Inferior parietal cortex (tissue), 1 donor: Measurements from ENCODE around the gene HSPA4.
A peak's percentile ranks its signal among the peaks of the same experiment; 100 is the strongest.
"Not testable (repeated sequence)": the region's sequence is repeated elsewhere in the genome, so short reads cannot be mapped to it uniquely, and the experiment has no call there.

Experiments
- DNase-seq: peaks from one replicate; pipeline ENCODE4 v3.0.0-alpha.2; 2016; ENCODE audit errors: extremely low spot score

HSPA4 gene

DNA sequence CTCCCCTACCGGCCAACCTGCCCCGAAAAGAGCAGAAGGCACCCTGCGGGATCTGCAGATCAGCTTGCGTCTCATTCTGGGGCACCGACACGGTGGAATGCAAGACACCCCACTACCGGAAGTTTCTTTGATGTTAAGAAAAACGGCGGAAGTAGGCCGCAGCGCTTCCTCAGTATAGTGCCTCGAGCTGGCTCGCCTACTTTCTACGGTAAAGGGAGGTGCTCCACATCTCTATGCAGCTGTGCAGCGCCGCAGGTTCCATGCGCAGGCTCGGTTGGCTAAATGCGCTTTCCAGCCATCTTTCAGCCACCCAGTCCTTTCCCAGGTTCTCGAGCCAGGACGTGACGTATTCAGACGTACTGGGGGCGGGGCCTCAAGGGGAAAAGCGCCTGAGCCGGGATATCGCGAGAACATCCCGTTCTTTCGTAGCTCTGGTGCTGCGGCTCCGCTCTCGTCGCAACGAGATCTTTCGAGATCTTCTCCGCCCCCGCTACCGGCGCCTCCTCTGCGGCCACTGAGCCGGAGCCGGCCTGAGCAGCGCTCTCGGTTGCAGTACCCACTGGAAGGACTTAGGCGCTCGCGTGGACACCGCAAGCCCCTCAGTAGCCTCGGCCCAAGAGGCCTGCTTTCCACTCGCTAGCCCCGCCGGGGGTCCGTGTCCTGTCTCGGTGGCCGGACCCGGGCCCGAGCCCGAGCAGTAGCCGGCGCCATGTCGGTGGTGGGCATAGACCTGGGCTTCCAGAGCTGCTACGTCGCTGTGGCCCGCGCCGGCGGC lies at the start of gene HSPA4:
Gene HSPA4 (plus strand): TSS at position 472 of the 775 bp plus-strand sequence. CDS start 238 bp downstream, at position 710.
- DNase-seq = peak; percentile 99

DNA sequence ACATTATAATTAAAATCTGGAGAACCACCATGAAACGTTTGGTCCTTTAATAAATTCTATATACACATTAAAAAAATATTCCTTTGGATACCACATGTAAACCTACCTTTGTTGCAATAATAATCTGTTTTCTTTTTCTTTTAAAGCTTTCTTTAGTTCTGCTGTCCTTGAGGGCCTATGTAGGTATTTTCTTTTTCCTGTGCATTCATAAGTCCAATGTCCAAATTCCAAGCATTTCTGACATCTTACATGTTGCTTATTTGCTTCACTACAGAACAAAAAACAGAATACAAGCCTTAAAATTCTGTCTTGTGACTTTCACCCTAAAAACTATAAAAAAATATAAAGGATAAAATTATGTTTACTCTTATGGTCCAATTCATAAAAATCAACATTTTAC lies 45.2 kb upstream of the HSPA4 start:
- DNase-seq = no peak

DNA sequence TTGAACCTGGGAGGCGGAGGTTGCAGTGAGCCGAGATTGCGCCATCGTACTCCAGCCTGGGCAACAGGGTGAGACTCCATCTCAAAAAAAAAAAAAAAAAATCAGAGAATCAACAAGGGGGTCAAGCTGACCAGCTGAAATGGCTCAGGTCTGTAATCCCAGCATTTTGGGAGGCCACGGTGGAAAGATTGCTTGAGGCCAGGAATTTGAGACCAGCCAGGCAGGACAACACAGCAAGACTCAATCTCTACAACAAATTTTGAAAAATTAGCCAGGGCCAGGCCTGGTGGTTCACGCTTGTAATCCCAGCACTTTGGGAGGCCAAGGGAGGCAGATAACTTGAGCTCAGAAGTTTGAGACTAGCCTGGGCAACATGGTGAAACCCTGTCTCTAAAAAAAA lies 43.4 kb upstream of the HSPA4 start:
- DNase-seq = not testable (repeated sequence)

DNA sequence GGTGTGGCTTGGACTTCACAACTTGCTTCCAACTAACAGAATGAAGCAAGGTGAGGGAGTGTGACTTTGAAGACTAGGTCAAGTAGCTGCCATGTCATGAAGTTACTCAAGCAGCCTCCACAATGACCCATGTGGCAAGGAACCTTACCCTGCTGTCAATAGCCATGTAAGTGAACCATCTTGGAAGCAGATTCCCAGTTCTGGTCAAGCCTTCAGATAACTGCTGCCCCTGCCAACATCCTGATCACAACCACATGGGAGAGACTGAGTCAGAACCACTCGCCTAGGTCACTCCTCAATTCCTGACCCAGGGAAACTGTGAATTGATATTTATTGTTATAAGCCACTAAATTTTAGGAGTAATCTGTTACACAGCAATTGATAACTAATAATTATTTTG lies 36.3 kb upstream of the HSPA4 start:
- no peak for DNase-seq

DNA sequence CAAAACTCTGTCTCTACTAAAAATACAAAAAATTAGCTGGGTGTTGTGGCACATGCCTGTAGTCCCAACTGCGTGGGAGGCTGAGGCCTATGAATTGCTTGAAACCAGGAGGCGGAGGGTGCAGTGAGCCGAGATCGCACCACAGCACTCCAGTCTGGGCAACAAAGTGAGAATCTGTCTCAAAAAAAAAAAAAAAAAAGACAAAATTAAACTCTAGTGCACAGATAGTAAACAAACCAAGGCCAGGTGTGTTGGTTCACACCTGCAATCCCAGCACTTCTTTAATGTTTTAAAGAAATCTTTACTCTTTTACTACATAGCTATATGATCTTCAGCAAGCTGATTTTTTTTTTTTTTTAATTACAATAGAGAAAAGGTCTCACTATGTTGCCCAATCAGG lies 33.8 kb upstream of the HSPA4 start:
- DNase-seq = no peak

DNA sequence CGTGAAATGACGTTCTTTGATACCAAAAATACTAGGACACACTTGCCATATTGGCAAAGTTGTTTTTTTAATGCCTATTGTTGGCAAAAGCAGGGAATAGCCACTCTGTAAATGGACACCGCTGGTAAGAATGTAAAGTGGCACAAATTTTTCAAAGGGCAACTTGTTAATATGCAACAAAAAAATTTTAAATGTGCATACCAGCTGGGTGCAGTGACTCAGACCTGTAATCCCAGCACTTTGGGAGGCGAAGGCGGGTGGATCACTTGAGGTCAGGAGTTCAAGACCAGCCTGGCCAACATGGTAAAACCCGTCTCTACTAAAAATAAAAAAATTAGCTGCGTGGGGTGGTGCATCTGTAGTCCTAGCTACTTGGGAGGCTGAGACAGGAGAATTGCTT lies 32.3 kb upstream of the HSPA4 start:
- DNase-seq = not testable (repeated sequence)

DNA sequence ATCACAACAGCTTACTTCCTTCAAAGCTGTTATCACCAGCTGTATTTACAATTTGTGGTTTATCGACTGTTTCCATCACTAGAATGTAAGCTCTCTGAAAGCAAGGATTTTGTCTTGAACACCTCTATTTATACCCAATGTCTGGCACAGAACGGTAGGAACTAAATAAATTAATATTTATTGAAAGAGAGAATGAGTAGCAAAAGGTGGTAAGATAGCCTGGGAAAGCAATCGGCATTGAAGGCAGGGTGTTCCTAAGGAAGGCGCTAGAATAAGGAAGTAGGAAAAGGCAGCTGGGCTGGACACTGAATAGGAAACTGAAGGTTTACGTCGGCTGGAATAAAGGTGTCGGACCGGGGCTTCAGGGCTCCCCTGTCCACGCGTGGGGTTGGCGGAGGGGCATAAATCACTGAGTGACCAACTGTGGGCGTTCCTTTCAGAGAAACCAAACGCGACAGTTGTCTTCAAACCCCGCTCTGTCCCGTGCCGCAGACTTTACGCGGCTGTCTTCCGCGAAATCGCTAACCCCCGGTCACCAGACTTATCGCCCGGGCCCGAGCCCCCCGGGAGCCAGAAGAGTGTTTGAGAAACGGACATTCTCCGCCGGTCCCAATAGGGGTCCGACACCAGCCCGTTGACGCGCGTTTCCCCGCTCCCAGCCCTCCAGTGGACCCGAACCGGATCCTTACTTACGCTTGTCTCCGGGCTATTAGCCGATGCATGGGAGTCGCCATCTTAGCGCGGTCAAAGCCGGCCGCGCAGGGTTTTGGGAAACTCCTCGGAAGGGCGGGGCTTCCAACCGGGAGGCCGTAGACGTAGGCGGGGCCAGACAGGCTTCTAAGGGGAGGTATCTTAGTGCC lies 25.8 kb upstream of the HSPA4 start, which contains the start of gene ZCCHC10:
Gene ZCCHC10 (minus strand): TSS at position 746 of the 860 bp plus-strand sequence. CDS start 12 bp downstream, at position 734.
- peak; percentile 92 for DNase-seq

DNA sequence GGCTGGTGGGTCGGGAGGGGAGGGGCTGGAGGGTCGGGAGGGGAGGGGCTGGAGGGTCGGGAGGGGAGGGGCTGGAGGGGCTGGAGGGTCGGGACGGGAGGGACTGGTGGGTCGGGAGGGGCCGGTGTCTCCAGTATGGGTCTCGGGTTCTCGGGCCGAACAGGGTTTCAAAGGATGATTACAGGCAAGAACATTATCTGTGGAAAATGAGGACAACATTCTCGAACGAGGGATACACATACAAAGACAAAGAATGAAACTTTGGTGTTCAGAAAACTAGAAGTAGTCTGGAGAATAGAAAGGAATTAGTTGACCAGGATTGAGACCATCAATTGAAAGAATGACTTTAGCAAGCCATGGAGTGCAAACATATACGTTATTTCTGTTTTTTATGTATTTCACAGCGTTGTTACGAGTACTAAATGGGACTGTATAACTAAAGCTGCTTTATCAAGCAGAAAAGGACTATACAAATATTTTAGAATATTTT lies 25.1 kb upstream of the HSPA4 start:
- DNase-seq = peak; percentile 57

DNA sequence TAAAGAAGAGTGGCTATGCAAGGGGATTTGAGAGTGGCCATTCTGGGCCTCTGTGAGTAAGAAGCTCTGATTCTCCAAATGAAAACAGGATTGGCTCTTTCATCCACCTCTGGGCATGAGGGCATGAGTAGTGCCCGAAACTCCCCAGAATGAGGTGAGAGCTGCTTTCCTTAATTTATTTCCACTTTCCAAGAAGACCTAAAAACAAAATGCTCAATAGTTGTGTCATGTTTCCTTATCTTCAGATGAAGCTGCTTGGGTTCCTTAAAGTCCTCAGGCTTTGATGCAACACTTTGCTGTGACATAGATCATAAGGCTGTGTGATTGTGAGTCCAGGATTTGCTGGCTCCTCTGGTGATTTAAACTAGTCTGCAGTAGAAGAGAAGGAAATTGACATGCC lies 22.4 kb upstream of the HSPA4 start:
- DNase-seq = no peak

DNA sequence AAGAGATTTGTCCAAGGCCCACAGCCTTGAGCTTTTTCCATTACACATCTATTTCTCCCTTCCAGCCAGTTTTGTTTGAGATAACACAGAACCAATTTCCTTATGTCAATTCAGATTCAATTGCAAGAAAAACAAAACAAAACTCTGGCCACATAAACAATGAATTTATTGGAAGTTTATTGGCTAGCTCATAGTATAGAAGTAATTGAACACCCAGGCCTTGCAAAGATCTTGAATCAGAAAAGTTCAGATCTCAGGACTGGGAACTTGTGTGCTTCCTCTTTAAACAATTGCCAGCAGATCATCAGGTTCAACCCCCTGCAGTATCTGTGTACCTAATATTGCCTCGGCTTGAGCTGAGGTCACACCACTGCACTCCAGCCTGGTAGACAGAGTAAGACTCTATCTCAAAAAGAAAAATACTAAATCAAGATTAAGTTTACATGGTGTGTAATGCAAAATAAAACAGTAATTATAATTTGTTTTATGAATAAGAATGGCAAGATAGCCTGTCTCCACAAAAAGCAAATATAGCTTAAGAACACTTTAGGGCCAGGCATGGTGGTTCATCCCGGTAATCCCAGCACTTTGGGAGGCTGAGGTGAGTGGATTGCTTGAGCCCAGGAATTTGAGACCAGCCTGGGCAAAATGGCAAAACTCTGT lies 21.3 kb upstream of the HSPA4 start:
- DNase-seq = no peak

DNA sequence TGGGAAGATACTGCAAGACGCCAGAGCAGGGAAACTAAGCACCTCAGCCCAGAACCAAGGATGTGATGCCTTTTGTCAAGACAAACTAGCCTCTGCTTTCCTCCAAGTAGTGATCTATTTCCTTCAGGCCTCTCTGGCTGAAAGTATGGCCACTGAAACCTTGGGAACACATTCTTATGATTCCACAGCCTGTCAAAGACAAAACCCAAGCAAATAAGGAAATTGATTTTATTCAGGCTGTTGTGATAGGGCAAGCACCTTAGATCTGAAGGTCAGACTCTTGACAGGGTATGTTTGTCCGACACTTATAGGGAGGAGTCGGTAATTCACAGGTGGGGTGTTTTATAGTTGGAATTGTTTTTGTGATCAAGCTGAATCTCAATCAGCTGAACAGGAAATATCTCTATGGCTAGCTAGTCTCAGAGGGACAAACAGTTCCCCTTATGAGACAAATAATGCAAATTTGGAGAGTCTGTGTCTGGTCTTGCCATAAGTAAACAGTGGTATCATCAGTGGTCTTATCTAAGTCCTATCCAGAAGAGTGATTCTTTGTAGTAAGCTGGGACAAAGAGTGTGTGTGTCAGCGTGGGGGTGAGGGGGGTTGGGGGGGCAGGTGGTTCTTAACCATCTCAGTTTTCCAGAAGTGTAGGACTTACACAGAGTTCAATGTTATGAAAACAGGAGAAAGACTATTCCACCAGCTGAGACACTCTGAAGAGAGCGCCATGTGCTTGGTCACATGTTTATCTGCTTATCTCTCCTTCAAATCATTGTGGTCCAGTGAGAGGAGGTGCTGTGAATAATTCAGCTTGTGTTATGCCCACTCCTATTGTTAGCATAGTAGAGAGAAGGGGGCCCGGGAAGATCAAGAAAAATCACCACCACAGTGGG lies 18.7 kb upstream of the HSPA4 start:
- DNase-seq = peak; percentile 10

DNA sequence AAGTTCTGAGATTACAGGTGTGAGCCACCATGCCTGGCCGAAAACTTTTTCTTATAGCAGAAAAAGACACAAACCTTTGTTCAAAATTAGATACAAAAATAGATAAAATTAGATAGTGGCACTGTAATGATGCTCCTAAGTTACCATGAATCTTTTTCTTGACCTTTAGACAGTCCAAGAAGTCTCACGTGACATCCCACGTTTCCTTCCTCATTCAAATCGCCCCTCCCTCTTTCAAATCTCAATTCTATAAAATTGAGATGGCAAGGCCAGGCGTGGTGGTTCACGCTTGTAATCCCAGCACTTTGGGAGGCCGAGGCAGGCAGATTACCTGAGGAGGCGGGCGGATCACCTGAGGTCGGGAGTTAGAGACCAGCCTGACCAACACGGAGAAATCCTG lies 17.7 kb upstream of the HSPA4 start:
- no peak for DNase-seq

DNA sequence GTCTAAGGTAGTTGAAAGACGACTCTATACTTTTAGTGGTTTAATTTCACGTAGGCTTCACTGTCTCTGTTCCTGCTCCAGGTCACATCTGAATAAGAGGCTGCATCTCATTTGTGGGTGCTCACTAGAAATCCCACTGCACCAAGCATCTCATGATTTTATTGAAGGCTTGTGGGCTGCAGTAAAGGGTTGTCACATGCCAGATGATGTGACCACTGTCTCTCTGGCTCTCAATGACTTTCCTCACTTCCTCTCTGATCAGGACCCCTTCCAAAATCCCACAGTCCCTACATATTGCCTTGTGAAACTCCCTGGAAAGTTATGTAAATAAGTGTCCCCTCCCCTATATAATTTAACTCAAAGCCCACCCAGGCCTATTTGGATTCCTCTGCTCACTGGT lies 16.6 kb upstream of the HSPA4 start:
- no peak for DNase-seq

DNA sequence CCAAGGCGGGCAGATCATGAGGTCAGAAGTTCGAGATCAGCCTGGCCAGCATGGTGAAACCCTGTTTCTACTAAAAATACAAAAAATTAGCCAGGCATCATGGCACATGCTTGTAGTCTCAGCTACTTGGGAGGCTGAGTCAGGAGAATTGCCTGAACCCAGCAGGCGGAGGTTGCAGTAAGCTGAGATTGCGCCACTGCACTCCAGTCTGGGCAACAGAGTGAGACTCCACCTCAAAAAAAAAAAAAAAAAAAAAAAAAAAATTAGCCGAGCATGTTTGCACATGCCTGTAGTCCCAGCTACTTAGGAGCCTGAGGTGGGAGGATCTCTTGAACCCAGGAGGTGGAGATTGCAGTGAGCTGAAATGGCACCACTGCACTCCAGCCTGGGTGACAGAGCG lies 15.1 kb upstream of the HSPA4 start:
- DNase-seq = not testable (repeated sequence)

DNA sequence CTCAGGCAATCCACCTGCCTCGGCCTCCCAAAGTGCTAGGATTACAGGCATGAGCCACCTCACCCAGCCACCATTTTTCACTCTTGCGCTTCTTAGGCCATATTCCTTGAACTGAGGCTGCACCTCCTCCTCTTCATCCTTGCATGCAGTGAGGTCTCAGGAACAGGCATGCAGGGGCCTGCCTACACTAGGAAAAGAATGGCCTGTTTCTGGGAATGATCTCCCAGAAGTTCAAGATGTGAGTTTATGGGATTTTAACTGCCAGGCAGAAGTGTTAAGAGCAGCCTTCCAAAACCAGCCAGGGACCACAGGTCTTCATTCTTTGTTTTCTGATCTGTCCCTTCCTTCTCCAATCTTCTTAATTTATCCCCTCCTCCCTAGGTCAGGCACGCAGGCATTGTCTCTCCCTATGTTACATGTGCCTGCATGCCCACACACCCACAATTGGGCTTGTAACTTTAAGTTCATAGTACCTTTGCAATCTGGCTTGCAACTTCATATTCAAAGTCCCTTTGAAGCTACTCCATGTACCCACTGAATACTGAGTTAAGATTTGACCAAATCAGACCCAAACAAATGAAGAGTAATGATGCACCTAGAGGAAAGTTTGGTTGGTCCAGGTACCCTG lies 10.5 kb upstream of the HSPA4 start:
- no peak for DNase-seq

DNA sequence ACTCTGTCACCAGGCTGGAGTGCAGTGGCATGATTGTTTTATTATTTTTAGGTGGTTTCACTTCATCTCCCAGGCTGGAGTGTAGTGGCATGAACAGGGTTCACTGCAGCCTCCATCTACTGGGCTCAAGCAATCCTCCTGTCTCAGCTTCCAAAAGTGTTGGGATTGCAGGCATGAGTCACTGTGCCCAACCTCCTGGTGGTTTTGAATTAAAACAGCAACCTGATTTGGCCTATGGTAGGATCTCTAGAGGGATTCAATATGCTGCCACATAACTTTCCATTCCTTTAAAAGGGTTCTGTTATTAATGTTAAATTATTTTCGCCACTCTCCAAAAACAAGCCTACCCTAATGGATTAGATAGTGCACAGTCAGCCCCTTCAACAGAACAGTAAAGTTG lies 9.9 kb upstream of the HSPA4 start:
- no peak for DNase-seq

DNA sequence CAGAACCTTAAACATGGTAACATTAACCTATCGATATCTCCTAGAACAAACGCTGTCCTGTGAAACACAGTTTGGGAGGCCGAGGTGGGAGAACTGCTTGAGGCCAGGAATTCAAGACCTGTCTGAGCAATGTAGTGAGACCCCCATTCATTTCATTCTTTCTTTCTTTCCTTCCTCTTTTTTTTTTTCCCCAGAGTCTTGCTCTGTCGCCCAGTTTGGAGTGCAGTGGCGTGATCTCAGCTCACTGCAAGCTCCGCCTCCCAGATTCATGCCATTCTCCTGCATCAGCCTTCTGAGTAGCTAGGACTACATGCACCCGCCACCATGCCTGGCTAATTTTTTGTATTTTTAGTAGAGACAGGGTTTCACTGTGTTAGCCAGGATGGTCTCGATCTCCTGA lies 5.3 kb upstream of the HSPA4 start:
- DNase-seq = not testable (repeated sequence)

DNA sequence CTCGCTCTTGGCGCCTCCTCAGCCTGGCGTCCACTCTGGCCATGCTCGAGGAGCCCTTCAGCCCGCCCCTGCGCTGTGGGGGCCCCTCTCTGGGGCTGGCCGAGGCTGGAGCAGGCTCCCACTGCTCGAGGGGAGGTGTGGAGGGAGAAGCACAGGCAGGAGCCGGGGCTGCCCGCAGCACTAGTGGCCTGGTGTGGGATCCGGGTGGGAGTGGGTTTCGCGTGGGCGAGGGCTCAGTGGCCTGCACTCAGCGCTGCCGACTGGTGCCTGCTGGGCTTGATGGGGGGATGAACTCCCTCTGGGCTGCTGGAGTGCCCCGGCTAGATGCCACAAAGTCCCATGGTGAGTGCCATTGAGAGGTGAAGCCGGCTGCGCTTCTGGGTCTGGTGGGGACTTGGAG lies 4.4 kb upstream of the HSPA4 start:
- DNase-seq = no peak

DNA sequence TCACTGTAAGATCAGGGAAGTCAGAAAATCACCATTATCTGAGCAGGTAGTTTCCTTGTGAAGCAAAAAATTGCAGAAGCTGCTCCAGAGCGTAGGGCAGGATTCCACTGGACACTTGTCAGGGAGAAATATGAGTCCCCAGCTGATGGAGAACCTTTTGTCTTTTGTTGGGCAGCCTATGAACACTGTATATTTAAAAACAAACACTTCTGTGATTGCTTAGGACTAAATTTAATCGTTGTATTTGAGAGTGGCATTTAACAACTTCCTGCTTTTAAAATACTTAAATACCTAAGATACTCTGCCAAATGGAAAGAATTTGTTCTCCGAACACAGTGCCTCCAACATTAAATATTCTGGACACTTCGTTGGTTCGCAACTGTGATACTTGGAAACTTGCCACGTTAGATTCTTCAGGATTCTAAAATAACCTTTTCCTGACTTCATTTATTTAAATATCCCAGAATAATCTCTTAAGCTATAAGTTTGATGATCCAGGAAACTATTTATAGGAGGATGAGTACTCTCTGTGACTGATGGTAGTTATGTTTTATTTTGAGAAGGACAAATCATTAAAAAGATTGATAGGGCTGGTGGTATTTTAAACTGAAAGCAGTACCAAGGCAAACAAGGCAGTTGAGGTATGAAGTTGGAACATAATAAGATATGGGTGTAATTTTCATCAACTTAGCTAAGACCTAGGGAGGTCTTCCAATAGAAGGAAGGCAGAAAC lies 2.7 kb upstream of the HSPA4 start:
- no peak for DNase-seq

DNA sequence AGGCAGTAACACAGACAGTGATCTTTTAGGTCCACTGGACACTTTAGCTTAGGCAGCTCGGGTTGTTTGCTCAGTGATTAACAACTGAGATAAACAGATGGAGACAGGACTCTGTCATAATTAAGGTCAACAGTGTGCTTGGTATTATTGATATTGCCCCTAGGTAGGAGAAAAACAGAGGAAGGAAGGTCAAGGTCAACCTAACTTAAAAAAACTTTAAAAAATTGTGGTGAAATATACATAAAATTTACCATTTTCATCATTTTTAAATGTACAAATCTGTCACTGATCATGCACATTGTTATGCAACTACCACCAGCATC lies 2.1 kb upstream of the HSPA4 start:
- no peak for DNase-seq
